ENCODE results near the gene PTGES3L.

Gene PTGES3L

DNA sequence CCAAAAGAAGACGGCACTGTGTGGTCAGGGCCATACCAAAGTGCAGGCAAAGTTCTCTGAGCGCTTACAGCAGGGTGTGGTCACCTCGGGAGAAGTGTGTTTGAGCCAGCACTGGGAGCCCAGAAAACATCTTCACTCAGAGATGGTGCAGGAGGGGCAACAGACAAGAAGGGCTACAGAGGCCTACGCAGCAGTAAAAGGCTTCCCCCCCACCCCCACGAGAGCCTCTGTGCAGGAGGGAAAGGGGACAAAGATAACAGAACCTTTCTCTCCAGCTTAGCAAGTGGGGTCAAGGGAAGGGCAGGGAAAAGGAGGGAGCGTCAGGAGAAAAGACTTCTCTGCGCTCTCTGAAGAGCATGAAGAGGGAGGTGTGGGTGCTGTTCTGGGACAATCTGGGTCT is 39.5 kb upstream of the PTGES3L start:
- no peak for DNase-seq
- H3K9me3 ChIP-seq (ENCODE audit: severe bottlenecking), result no peaks in the 10 kb centered on the region
- TF ChIP-seq, protein P1, sequence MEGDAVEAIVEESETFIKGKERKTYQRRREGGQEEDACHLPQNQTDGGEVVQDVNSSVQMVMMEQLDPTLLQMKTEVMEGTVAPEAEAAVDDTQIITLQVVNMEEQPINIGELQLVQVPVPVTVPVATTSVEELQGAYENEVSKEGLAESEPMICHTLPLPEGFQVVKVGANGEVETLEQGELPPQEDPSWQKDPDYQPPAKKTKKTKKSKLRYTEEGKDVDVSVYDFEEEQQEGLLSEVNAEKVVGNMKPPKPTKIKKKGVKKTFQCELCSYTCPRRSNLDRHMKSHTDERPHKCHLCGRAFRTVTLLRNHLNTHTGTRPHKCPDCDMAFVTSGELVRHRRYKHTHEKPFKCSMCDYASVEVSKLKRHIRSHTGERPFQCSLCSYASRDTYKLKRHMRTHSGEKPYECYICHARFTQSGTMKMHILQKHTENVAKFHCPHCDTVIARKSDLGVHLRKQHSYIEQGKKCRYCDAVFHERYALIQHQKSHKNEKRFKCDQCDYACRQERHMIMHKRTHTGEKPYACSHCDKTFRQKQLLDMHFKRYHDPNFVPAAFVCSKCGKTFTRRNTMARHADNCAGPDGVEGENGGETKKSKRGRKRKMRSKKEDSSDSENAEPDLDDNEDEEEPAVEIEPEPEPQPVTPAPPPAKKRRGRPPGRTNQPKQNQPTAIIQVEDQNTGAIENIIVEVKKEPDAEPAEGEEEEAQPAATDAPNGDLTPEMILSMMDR (IDR thresholded peaks at IDR 0.05; ENCODE audit: low read depth, low read length), result no peak
- no peak overlapping the region for H3K27ac ChIP-seq
- peaks cover 31% of the 10 kb centered on the region for H3K36me3 ChIP-seq
- H3K4me3 ChIP-seq (ENCODE audit: low read depth, low read length), result no peak overlapping the region
- no peaks in the 10 kb centered on the region for H3K27me3 ChIP-seq (ENCODE audit: insufficient read depth, low read depth, severe bottlenecking)

DNA sequence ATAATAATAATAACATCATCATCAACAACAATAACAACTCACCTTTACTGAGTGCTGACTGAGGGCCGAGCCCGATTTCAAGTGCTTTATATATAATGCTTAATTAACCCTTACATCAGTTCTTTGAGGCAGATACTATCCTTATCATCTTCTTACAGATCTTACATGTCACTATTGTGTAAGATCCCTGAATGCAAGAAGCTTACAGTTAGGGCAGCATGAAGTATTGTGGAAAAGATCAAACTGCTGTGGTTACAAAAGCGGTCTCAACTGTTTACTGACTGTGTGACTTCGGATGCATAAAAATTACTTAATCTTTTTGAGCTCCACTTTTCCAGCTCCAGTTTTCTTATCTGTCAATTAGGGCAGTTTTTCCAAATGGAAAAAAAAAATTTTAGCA is 39.1 kb upstream of the PTGES3L start:
- no peak for DNase-seq
- Histone ChIP-seq H3K4me3 (ENCODE audit: low read depth, low read length) (no peak overlapping the region), H3K27ac (no peak overlapping the region), H3K36me3 (peaks cover 35% of the 10 kb centered on the region), H3K9me3 (ENCODE audit: severe bottlenecking) (no peaks in the 10 kb centered on the region), H3K27me3 (ENCODE audit: insufficient read depth, low read depth, severe bottlenecking) (no peaks in the 10 kb centered on the region)
- TF ChIP-seq, protein P1 (IDR thresholded peaks at IDR 0.05; ENCODE audit: low read depth, low read length), result no peak

DNA sequence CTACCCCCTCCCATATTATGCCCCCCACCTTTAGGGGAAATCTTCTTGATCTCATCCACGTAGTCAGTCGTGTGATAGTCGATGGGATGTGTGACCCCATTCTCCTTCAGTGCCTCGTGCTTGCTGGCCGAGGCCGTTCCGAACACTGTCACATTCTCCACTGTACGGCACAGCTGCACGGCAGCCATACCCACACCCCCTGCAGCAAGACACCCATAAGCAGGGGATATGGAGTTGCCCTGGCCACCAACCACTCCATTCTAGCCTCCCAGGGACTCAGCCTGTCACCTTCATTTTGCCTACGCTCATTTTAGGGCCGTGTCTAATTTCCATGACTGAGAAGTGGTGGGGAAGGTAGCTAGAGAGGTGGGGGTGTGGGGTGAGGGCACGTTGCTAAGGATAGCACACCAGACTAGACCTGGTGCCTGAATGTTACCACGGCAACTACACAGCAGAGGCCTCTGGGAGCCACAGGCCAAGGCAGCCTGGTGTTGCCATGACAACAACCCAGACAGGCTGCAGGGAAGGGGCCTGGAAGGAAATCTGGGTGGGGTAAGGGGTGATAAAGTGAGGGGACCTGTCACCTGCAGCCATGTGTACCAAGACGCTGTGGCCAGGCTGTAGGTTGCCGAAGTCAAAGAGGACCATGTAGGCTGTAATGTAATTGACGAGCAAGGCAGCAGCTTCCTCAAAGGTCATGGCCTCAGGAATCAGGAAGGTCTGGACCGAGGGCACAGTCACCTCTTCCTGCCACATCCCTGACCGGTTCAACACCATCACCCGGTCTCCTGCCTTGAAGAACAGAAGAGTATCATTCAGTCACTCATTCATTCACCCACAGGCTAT is 38.4 kb upstream of the PTGES3L start:
- Histone ChIP-seq H3K27ac (no peak overlapping the region), H3K4me3 (ENCODE audit: low read depth, low read length) (no peak overlapping the region), H3K9me3 (ENCODE audit: severe bottlenecking) (no peaks in the 10 kb centered on the region), H3K27me3 (ENCODE audit: insufficient read depth, low read depth, severe bottlenecking) (no peaks in the 10 kb centered on the region), H3K36me3 (peaks cover 41% of the 10 kb centered on the region)
- TF ChIP-seq, protein P1 (IDR thresholded peaks at IDR 0.05; ENCODE audit: low read depth, low read length), result no peak
- DNase-seq, result no peak

DNA sequence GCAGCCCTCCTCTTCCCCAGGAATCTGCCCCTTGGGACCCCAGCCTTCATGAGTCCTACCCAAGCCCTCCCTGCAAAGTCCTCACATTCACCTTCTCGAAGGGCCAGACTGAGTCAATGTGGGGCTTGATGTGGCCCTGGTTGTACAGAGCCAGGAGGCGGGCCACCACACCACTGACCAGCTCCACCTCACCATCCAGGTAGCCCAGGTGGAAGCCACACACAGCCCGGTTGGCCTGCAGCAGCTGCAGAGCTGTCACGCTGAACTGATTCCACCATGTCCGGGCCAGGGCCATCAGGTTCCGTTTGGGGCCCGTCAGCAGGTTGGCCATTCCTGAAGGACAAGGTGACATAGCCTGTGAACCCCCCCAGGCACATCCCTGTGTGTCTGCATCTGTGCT is 36.3 kb upstream of the PTGES3L start:
- Histone ChIP-seq H3K27ac (no peak overlapping the region; the same call in 1 of the 2 replicates), H3K4me3 (ENCODE audit: low read depth, low read length) (no peak overlapping the region), H3K27me3 (ENCODE audit: insufficient read depth, low read depth, severe bottlenecking) (no peaks in the 10 kb centered on the region), H3K9me3 (ENCODE audit: severe bottlenecking) (no peaks in the 10 kb centered on the region), H3K36me3 (peaks cover 41% of the 10 kb centered on the region)
- TF ChIP-seq, protein P1 (IDR thresholded peaks at IDR 0.05; ENCODE audit: low read depth, low read length), result no peak
- DNase-seq, result no peak

DNA sequence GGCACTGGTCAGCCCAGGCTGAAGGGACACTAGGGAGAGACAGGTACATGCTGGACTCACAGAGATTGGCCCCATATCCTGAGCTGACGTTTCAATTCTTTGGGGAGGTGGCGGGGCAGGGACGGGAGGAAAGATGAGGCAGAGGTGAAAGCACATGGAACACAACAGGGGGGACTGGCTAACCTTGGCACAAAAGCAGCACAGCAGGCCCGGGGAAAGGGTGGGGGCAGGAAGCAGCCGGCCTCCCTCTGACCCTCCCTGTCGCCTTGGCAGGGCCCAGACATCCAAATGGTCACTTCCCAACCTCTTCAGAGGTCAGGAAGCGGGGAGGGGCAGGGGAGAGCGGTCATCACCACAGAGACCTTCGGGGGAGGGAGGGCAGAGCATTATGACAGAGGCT is 35.7 kb upstream of the PTGES3L start:
- Histone ChIP-seq H3K27ac (no peak overlapping the region; the same call in 1 of the 2 replicates), H3K27me3 (ENCODE audit: insufficient read depth, low read depth, severe bottlenecking) (no peaks in the 10 kb centered on the region), H3K36me3 (peaks cover 41% of the 10 kb centered on the region), H3K9me3 (ENCODE audit: severe bottlenecking) (no peaks in the 10 kb centered on the region), H3K4me3 (ENCODE audit: low read depth, low read length) (no peak overlapping the region)
- no peak for DNase-seq
- TF ChIP-seq, protein P1 (IDR thresholded peaks at IDR 0.05; ENCODE audit: low read depth, low read length), result no peak

Measured in WERI-Rb-1 (cell line).